ENCODE results near the gene LUC7L2.

DNA sequence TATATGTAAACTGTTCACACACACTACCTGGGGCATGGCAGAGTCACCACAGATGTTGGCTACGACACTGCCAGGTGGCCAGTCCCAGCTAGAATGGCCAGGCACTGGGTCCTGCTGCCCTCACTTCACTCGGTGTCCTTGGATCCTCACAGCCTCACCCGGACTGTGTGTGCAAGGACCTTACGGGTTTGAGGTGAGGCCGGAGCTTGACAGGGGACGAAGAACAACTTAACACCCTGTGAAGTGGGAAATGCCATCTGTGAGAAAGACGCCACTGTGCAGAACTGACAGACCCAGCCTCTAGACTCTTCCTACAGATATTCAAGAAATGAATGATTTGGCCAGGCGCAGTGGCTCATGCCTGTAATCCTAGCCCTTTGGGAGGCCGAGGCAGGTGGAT lies 77.1 kb downstream of the LUC7L2 start:
- TF ChIP-seq, protein P1, sequence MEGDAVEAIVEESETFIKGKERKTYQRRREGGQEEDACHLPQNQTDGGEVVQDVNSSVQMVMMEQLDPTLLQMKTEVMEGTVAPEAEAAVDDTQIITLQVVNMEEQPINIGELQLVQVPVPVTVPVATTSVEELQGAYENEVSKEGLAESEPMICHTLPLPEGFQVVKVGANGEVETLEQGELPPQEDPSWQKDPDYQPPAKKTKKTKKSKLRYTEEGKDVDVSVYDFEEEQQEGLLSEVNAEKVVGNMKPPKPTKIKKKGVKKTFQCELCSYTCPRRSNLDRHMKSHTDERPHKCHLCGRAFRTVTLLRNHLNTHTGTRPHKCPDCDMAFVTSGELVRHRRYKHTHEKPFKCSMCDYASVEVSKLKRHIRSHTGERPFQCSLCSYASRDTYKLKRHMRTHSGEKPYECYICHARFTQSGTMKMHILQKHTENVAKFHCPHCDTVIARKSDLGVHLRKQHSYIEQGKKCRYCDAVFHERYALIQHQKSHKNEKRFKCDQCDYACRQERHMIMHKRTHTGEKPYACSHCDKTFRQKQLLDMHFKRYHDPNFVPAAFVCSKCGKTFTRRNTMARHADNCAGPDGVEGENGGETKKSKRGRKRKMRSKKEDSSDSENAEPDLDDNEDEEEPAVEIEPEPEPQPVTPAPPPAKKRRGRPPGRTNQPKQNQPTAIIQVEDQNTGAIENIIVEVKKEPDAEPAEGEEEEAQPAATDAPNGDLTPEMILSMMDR (IDR thresholded peaks at IDR 0.05; ENCODE audit: insufficient read depth, low read length), result no peak
- TF ChIP-seq, protein P2, sequence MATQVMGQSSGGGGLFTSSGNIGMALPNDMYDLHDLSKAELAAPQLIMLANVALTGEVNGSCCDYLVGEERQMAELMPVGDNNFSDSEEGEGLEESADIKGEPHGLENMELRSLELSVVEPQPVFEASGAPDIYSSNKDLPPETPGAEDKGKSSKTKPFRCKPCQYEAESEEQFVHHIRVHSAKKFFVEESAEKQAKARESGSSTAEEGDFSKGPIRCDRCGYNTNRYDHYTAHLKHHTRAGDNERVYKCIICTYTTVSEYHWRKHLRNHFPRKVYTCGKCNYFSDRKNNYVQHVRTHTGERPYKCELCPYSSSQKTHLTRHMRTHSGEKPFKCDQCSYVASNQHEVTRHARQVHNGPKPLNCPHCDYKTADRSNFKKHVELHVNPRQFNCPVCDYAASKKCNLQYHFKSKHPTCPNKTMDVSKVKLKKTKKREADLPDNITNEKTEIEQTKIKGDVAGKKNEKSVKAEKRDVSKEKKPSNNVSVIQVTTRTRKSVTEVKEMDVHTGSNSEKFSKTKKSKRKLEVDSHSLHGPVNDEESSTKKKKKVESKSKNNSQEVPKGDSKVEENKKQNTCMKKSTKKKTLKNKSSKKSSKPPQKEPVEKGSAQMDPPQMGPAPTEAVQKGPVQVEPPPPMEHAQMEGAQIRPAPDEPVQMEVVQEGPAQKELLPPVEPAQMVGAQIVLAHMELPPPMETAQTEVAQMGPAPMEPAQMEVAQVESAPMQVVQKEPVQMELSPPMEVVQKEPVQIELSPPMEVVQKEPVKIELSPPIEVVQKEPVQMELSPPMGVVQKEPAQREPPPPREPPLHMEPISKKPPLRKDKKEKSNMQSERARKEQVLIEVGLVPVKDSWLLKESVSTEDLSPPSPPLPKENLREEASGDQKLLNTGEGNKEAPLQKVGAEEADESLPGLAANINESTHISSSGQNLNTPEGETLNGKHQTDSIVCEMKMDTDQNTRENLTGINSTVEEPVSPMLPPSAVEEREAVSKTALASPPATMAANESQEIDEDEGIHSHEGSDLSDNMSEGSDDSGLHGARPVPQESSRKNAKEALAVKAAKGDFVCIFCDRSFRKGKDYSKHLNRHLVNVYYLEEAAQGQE (IDR thresholded peaks at IDR 0.05; ENCODE audit: insufficient replicate concordance, low read depth), result no peak
